Epithelial cell of proximal tubule (primary cell): ENCODE results near the gene TMOD3. TPM values are rescaled to one million over a fixed set of nuclear protein-coding genes. Genes with fewer than 3 reads are reported as not detected.
A peak's percentile ranks its signal among the peaks of the same experiment; 100 is the strongest.
"Not testable (repeated sequence)": the region's sequence is repeated elsewhere in the genome, so short reads cannot be mapped to it uniquely, and the experiment has no call there.

Experiments used
- DNase-seq: peaks from one replicate; pipeline ENCODE4 v3.0.0-alpha.2; 2011; ENCODE audit warnings: low read depth
- H3K4me3 ChIP-seq: 2 replicates; pipeline ENCODE4 v1.5.1; 2011; ENCODE audit warnings: low read depth, mild to moderate bottlenecking, low read length
- CTCF ChIP-seq: conservative IDR thresholded peaks from 2 replicates; pipeline ENCODE4 v1.5.1; 2012; ENCODE audit warnings: low read depth, mild to moderate bottlenecking, low read length
- total RNA-seq: library from RNA; depleted of rRNA; stranded (reverse); fragments of >200 nt; gene quantifications from 2 replicates; pipeline ENCODE4 v1.2.3, GENCODE V29; 2015

TMOD3 gene
- 36.0 and 42.2 TPM in 2 replicates for total RNA-seq

GRCh38 chr15:51829376-51830275, at the start of gene TMOD3:
Gene TMOD3 (plus strand): TSS chr15:51829653. CDS start chr15:51862885, 33,232 bp downstream.
- peak within 1 kb of the TSS; percentile 97 for H3K4me3 ChIP-seq
- DNase-seq, result no peak
- TF ChIP-seq CTCF, result no peak

DNA sequence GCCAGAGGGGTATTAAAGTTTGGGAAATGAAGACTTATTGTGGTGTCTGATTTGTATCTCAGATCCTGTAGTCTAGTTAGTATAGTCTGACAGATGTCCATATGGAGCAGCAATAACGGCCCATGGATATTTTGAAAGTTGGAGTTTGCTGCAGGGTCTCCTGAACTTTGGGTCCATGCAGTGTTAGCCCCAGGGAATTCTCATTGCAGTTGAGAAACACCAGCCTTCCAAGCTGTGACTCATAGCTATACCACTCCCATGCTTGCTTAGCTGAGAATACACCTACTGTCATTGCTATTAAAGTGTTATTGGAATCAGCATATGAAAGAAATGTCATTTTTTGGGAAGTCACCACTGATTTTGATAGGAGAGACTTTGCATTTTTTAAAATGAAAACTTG, 48.8 kb upstream of the TMOD3 start:
- TF ChIP-seq CTCF, result no peak
- DNase-seq, result no peak
- no peak overlapping the region for H3K4me3 ChIP-seq

- TF ChIP-seq CTCF, result no peak
- no peak overlapping the region for H3K4me3 ChIP-seq
- DNase-seq, result no peak
Observed at GRCh38 chr15:51781506-51781905, 47.9 kb upstream of the TMOD3 start.

GRCh38 chr15:51782357-51782896, 47.0 kb upstream of the TMOD3 start:
- no peak overlapping the region for H3K4me3 ChIP-seq
- TF ChIP-seq CTCF, result peak; percentile 48
- no peak for DNase-seq

GRCh38 chr15:51783967-51784366, 45.5 kb upstream of the TMOD3 start:
- no peak overlapping the region for H3K4me3 ChIP-seq
- TF ChIP-seq CTCF, result no peak
- DNase-seq, result no peak

- not testable (repeated sequence) for DNase-seq, H3K4me3 ChIP-seq
Observed at GRCh38 chr15:51787130-51787529, 42.3 kb upstream of the TMOD3 start.

DNA sequence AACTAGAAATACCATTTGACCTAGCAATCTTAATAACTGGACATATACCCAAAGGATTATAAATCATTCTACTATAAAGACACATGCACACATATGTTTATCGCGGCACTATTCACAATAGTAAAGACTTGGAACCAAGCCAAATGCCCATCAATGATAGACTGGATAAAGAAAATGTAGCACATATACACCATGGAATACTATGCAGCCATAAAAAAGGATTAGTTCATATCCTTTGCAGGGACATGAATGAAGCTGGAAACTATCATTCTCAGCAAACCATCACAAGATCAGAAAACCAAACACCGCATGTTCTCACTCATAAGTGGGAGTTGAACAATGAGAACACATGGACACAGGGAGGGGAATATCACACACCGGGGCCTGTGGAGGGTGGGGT, 37.0 kb upstream of the TMOD3 start:
- not testable (repeated sequence) for H3K4me3 ChIP-seq, DNase-seq

- no peak for TF ChIP-seq CTCF
- DNase-seq, result no peak
- H3K4me3 ChIP-seq, result no peak overlapping the region
Observed at GRCh38 chr15:51793521-51794305, 35.7 kb upstream of the TMOD3 start.
